ENCODE data around the gene FMNL3.
"Not testable (repeated sequence)": the region's sequence is repeated elsewhere in the genome, so short reads cannot be mapped to it uniquely, and the experiment has no call there.

Gene FMNL3

GRCh38 chr12:49707128-49707811, at the start of gene FMNL3:
Gene FMNL3 (minus strand): TSS chr12:49707405. CDS start chr12:49707180, 225 bp downstream.
- DNase-seq = peak; percentile 98

GRCh38 chr12:49750996-49751393, 43.8 kb upstream of the FMNL3 start:
- no peak for DNase-seq

- peak; percentile 36 to 40 for DNase-seq
These were observed 43.1 kb upstream of the FMNL3 start for GRCh38 chr12:49750027-49750995.

GRCh38 chr12:49748800-49749199, 41.6 kb upstream of the FMNL3 start:
- no peak for DNase-seq

- no peak for DNase-seq
These were observed 41.1 kb upstream of the FMNL3 start for GRCh38 chr12:49748306-49748705.

DNA sequence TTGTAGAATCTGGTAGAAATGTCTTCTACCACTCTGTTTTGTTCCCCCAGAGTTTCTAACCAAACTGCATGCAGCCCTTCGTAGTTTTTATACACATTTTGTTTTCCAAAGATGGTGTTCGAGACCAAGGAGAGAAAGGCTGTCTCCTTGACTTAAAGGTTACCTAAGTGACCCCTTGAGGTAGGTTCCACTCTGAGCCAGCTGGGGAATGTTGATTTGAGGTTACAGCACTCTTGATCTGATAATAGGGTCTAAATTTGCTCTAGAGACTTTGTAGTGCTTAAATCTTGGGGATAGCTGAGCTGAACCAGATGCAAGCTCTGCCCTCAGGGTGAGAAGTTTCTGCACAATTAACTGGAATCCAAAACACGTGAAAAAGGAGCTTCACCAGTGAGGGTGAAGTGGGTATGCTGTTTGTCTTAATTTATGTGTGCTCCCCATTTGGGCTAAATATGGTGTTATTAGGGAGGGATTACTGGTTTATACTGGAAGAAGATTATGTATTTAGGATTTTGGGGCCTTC, 37.2 kb upstream of the FMNL3 start:
- no peak for DNase-seq

GRCh38 chr12:49741882-49742620, 34.8 kb upstream of the FMNL3 start:
- DNase-seq = peak; percentile 81 to 84

DNA sequence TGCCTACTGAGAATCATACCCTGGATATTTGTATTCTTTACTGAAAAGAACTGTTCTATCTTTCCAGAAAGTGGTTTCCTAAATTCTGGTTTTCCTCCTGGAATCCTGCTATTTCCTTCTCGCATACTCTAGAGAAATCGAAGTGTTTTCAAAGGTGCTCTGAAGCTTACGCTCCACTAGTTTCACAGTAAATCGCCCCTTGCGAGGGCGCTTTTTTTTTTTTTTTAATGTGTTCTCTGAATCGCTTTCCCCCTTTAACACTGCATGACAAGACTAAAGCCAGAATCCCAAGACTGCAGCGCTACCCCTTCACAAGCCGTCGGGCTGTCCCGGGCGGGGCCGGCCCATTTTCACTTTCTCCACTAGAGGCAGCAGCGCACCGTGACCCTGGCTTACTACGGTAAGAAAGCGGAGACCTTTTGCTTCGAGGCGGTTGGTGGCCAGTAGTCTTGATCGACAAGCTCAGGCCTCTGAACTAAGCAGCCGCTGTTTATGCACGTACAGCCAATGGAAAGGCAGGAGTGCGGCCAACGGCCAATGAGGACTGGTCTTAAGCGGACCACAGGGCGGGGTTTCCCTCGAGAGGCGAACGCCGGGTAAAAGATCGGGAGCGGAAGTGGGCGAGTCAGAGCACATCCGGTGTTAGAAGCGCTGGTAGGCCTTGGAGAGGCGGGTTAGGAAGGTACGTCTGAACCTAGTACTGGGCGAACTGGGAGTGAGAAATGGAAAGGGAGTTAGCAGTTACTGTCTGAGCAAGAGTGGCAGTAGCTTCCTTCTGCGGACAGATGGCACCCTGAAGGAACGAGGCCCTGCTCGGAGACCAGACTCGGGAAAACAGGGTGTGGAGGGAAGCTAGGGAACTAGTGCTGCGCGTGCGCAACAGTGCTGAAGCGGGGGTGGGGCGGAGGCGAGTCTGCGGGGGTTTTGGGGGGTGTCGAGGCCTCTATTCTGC, 34.0 kb upstream of the FMNL3 start, which contains the start of gene TMBIM6:
TMBIM6 (plus strand) TSS at position 628 of the 952 bp plus-strand sequence. CDS start 10,937 bp downstream, outside the sequence.
- peak; percentile 98 to 99 for DNase-seq

- not testable (repeated sequence) for DNase-seq
These were observed 33.1 kb upstream of the FMNL3 start for GRCh38 chr12:49740277-49740676.

- DNase-seq = not testable (repeated sequence)
These were observed 31.5 kb upstream of the FMNL3 start for GRCh38 chr12:49738721-49739120.

- not testable (repeated sequence) for DNase-seq
These were observed 27.7 kb upstream of the FMNL3 start for GRCh38 chr12:49734900-49735299.

DNA sequence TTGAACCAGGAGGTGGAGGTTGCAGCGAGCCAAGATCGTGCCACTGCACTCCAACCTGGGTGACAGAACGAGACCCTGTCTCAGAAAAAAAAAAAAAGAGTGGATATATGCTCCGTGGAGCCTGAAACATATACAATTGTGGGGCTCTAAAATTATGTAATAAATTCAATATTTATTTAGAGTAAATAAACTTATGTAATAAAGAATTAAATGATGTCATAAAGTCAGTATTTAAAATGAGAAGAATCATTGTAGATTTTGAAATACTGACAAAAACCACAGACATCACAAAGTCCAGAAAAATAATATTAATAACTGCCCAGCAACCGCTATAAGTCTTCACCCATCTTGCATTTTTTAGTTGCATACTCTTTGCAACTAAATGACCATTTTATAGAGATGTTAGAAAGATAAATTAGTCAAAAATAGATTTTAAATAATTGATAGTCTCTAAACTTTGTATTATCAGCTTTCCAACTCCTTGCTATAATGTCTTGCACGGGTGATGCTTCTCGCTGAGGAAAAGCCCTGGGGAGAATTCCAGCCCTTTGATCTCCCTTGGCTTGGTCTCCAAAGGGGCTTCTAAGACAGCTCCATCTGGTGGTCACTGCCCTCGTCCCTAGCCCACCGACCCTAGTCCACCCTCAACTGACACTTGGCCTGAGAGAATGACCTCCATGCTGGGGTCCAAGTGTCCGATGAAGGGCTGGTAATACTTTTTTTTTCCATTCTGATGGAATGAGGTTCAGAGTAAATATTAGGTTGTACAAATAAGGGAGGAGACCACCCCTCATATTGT, 26.2 kb upstream of the FMNL3 start:
- DNase-seq = no peak

GRCh38 chr12:49730568-49731101, 23.4 kb upstream of the FMNL3 start:
- no peak for DNase-seq

DNA sequence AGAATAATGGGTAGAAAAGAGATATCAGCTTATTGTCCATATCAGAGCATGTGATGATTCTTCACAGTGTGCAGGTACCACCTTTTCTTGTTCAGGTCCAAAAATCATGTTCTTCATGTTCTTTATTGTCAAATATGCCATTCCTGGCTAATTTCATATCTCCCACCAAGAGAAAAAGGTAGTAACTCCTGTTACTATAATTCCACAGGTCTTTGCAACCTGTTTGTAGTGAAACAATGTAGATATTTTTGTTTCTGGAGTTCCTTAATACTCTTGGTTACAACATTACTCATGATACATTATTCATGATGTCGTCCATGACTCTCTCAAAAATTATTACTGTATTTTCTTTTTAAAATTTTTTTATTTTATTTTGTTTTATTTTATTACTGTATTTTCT, 22.8 kb upstream of the FMNL3 start:
- DNase-seq = no peak

GRCh38 chr12:49728446-49728845, 21.2 kb upstream of the FMNL3 start:
- DNase-seq = no peak

GRCh38 chr12:49721355-49721754, 14.2 kb upstream of the FMNL3 start:
- not testable (repeated sequence) for DNase-seq

DNA sequence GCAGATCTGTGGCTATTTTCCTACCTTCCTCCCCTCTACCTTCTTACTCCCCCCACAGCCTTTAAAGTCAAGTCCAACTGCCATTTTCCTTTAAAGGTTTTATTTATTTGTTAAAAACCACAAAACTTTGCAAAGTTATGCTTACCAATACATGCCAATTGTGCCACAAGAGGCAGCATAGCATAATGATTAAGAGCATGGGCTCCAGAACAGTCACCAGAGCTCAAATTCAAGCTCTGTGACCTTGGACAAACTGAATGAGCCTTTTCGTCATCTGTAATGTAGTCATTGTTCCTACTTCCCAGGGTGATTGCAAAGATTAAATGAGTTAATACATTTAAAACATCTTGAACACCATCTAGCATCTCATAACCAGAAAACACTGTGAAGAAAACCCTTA, 13.0 kb upstream of the FMNL3 start:
- no peak for DNase-seq

- not testable (repeated sequence) for DNase-seq
These were observed 10.6 kb upstream of the FMNL3 start for GRCh38 chr12:49717800-49718199.

DNA sequence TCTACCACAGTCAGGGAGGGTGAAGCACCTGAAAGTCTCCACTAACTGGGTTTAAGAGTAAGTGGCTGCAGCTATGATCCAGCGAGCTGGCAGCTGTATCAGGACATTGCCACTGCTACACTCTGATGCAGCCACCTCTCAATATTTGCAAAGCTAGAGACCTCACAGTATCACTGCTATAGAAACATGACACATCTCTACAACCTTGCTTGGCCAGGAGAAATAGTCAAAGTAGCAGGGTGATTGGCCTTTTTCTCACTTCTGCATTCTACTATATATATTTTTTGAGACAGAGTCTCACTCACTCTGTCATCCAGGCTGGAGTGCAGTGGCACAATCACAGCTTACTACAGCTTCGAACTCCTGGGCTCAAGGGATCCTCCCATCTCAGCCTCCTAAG, 9.3 kb upstream of the FMNL3 start:
- DNase-seq = no peak

DNA sequence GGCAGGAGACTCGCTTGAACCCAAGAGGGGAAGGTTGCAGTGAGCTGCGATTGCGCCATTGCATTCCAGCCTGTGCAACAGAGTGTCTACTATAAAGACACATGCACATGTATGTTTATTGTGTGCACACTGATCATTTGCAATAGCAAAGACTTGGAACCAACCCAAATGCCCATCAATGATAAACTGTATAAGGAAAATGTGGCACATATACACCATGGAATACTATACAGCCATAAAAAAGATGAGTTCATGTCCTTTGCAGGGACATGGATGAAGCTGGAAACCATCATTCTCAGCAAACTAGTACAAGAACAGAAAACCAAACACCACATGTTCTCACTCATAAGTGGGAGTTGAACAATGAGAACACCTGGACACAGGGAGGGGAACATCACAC, 6.7 kb upstream of the FMNL3 start:
- not testable (repeated sequence) for DNase-seq
